Measurements from ENCODE around the gene ABI3.

The ABI3 gene

DNA sequence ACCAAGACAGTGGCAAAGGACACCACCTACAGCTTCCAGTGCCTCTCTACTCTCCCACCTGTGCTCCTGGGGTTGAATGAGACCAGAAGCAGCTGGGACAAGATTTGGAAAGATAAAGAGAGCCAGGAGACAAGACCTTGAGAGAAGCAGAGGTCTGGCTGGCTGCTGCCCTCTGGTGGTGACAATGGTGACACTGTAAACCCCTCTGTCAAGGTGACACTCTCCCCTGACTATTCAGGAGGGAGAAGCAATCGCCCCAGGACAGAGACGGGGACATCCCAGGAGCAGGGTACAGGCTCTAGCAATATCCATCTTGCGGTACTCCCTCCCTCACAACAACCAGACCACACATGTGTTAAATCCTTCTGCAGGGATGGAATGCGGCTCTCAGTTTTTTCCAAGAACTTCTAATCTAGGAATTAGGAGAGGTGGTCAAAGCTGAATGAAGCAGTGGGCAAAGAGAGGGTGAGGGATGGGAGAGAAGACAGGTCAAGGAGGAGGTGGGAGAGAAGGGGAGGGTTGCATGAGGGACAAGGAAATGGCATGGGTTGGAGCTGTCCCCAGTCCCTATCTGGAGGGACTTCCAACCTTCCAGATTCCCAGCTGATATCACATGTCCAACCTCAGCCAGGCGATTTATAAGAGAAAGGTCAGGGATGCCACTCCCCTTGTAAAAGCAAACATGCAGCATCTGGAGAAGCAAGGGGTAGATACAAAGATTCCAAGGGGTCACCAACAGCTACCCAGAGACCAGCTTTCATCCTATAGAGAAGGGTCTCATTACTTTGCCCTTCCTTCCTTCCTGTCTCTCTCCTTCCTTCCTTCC lies 17.1 kb downstream of the ABI3 start:
- Histone ChIP-seq H3K4me1 (ENCODE audit: insufficient read depth, low read length) (peaks cover 18% of the 10 kb centered on the region), H3K9ac (ENCODE audit: low read length) (no peak overlapping the region), H3K36me3 (ENCODE audit: insufficient read depth, low read length) (no peaks in the 10 kb centered on the region), H3K27ac (ENCODE audit: low read depth, low read length) (no peak overlapping the region), H3K27me3 (ENCODE audit: control insufficient read depth in 1 of 2, insufficient read depth in 2 of 2, low read length in 2 of 2) (peaks cover 40 to 56% of the 10 kb centered on the region in 2 donors), H3K4me3 (ENCODE audit: low read depth in 1 of 2, low read length in 2 of 2) (no peak overlapping the region), H3K9me3 (ENCODE audit: low read length) (no peaks in the 10 kb centered on the region)

DNA sequence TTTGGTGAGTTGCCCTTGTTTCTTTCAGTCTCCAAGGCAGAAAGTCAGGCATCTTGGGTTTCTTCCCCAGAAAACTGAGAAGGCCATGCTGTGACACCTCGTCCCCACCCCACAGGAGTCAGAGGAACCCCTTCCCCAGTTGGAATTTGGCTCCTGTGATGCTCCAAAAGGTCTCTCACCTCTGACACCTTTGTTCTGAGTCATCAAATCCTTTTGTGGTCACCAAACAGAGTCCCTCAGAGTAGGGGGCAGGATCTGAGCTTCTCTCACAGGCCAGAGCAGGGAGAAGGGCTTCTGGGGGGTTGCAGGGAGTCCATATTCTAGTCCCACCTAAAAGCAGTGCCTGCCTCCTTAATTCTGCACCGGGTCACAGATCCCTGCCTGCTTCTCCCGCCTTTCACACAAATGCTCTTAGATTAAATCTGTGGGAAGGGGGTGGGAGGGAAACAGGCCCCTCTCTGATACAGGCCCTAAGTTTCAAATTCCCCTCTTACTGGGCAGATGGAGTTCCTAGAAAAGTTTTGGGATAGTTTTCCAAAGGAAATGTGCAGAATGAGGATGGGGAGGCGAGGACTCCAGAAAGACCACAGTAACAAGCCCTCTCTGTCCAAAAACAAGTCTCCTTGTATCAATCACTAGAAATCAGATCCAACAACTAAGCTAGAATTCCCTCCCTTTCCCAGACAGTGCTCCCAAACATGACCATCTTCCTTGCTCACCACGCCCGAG lies 18.7 kb downstream of the ABI3 start:
- Histone ChIP-seq H3K9me3 (ENCODE audit: low read length) (no peaks in the 10 kb centered on the region), H3K27ac (ENCODE audit: low read depth, low read length) (no peak overlapping the region), H3K4me3 (ENCODE audit: low read depth in 1 of 2, low read length in 2 of 2) (no peak overlapping the region), H3K9ac (ENCODE audit: low read length) (no peak overlapping the region), H3K36me3 (ENCODE audit: insufficient read depth, low read length) (no peaks in the 10 kb centered on the region), H3K27me3 (ENCODE audit: control insufficient read depth in 1 of 2, insufficient read depth in 2 of 2, low read length in 2 of 2) (peaks cover 28 to 40% of the 10 kb centered on the region in 2 donors), H3K4me1 (ENCODE audit: insufficient read depth, low read length) (peaks cover 7% of the 10 kb centered on the region)

DNA sequence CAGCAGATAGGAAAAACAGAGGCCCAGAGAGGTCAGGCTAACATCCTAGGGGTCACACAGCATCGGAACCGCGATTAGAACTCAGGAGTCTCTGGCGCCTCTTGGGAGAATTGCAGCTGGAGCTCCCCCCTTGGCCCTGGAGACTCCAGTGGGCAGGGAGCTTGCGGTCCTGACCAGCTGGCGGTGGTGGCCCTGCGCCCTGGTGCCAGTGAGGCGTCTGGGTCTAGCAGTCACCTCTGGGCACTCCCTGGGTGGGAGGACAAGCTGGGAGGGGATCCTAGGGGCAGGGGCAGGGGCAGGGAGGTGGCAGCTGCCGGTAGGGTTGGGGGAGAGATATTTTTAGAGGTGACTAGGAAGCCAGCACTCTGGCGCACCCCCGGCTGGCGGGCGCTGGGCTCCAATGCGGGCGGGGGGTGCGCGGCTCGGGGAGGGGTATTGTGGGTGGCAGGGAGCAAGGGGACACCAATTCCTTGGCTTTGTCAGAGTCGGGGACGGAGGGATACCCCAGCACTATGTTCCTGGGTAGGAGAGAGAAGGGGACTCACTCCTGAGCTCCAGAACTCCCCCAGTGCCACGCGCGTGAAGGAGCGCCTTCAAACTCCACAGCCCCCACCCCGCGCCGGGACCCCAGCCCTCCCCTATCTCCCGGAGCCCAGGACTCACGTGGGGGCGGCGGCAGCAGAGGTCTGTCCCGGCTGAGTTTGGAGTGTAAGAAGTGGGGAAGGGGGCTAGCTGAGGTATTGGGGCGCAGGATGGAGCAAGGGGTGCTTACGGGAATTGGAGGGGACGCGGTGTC lies 19.5 kb downstream of the ABI3 start:
- Histone ChIP-seq H3K27ac (ENCODE audit: low read depth, low read length) (no peak overlapping the region), H3K9ac (ENCODE audit: low read length) (no peak overlapping the region)

DNA sequence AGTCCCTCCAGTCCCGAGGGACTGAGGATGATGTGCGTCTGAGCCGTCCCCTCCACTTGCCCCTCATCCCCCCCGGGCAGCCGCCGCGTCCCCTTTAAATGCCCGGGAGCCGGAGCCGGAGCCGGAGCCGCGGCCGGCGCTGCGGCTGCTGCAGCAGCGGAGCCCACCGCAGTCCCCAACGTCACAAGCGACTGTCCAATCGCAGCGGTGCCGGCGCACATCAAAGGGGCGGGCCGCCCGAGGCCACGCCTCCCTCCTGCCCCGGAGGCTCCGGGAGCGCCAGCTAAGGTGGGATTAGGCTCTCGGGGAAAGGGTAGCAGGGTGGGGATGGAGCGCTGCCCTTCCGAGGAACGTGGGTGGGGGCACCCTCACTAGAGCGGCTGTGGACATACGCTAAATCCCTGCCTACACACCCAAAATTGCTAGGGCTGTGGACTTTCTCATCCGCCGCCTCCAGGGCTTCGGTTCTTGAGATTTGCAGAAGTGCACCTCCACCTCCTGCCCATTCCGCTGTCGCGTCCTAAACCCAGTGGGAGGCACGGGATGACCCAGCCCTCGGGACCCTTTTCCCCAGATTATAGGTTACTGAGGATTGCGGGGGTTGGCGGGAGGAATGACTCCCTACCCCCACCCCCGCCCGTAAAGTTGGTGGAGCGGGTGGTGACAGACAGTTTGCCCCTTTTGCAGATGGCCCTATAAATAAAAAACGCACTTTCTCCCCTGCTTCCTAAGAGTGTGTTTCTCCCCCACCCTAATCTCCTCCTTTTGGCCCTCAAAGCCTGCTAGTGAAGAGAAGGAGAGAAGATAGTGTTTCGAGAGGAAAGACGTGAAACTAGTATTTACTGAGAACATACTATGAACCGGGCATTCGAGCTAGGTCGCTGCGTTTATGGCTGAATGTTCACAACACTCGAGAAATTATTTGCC lies 20.4 kb downstream of the ABI3 start, which contains the start of gene PHOSPHO1:
PHOSPHO1 (minus strand) TSS at position 152 of the 927 bp plus-strand sequence. CDS start 4,096 bp downstream, outside the sequence.
- Histone ChIP-seq H3K4me3 (ENCODE audit: low read depth in 1 of 2, low read length in 2 of 2) (peak within 1 kb of the TSS; percentile 67 to 87), H3K27me3 (ENCODE audit: control insufficient read depth in 1 of 2, insufficient read depth in 2 of 2, low read length in 2 of 2) (peaks cover 14 to 24% of the 10 kb centered on the region in 2 donors), H3K27ac (ENCODE audit: low read depth, low read length) (no peak within 1 kb of the TSS)

More for the DNA sequence above, 19.5 kb downstream of the ABI3 start:
- Histone ChIP-seq H3K4me1 (ENCODE audit: insufficient read depth, low read length) (peaks cover 6% of the 10 kb centered on the region), H3K9me3 (ENCODE audit: low read length) (no peaks in the 10 kb centered on the region), H3K36me3 (ENCODE audit: insufficient read depth, low read length) (no peaks in the 10 kb centered on the region), H3K27me3 (ENCODE audit: control insufficient read depth in 1 of 2, insufficient read depth in 2 of 2, low read length in 2 of 2) (peaks cover 23 to 33% of the 10 kb centered on the region in 2 donors), H3K4me3 (ENCODE audit: low read depth in 1 of 2, low read length in 2 of 2) (peak overlapping the region; percentile 67 to 87)

DNA sequence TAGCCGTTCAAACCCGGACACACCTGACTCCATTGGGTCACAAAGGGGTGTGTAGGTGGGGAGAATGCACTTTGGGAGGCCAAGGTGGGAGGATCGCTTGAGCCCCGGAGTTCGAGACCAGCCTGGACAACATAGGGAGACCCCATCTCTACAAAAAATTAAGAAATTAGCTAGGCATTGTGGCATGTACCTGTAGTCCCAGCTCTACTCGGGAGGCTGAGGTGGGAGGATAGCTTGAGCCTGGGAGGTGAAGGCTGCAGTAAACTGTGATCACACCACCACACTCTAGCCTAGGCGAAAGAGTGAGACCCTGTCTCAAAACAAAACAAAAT lies 21.0 kb downstream of the ABI3 start:
- H3K27me3 ChIP-seq (ENCODE audit: control insufficient read depth in 1 of 2, insufficient read depth in 2 of 2, low read length in 2 of 2) = peaks cover 8 to 18% of the 10 kb centered on the region in 2 donors
- H3K36me3 ChIP-seq (ENCODE audit: insufficient read depth, low read length) = no peaks in the 10 kb centered on the region
- H3K4me3 ChIP-seq (ENCODE audit: low read depth in 1 of 2, low read length in 2 of 2) = peak overlapping the region in 1 of 2 donors; percentile 67
- H3K9ac ChIP-seq (ENCODE audit: low read length) = no peak overlapping the region
- H3K4me1 ChIP-seq (ENCODE audit: insufficient read depth, low read length) = peaks cover 6% of the 10 kb centered on the region
- H3K9me3 ChIP-seq (ENCODE audit: low read length) = no peaks in the 10 kb centered on the region
- no peak overlapping the region for H3K27ac ChIP-seq (ENCODE audit: low read depth, low read length)

More for the DNA sequence above, 20.4 kb downstream of the ABI3 start, which contains the start of gene PHOSPHO1:
- Histone ChIP-seq H3K9me3 (ENCODE audit: low read length) (no peaks in the 10 kb centered on the region), H3K4me1 (ENCODE audit: insufficient read depth, low read length) (peaks cover 6% of the 10 kb centered on the region), H3K36me3 (ENCODE audit: insufficient read depth, low read length) (no peaks in the 10 kb centered on the region), H3K9ac (ENCODE audit: low read length) (peak within 1 kb of the TSS; percentile 30)

DNA sequence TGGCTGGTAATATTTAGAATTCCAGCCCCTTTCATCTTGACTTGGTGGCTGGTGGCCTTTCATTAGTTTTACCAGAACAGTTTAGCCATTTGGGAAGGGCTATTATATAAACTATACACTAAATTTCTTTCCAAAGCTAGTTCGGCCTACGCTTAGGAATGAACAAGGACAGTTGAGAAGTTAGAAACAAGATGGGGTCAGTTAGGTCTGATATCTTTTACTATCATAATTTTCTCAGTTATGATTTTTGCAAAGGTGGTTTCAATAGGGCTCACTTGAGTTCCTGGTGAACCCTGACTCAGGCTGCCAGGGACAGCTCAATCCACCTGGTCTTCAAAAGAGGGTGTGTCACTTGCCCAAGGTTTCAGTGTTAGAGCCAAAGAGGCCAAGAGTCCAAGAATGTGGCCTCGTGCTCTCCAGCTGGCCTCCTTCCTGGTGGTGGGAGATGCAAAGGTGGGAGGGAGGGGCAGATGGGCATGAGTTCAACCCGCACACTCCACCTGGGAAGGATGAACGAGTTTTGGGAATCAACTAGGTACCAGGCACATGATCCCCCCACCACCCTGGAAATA lies 24.1 kb downstream of the ABI3 start:
- Histone ChIP-seq H3K9ac (ENCODE audit: low read length) (no peak overlapping the region), H3K4me1 (ENCODE audit: insufficient read depth, low read length) (peaks cover 3% of the 10 kb centered on the region), H3K4me3 (ENCODE audit: low read depth in 1 of 2, low read length in 2 of 2) (no peak overlapping the region), H3K36me3 (ENCODE audit: insufficient read depth, low read length) (no peaks in the 10 kb centered on the region), H3K27me3 (ENCODE audit: control insufficient read depth in 1 of 2, insufficient read depth in 2 of 2, low read length in 2 of 2) (peaks cover under 1 to 3% of the 10 kb centered on the region in 2 donors), H3K9me3 (ENCODE audit: low read length) (no peaks in the 10 kb centered on the region), H3K27ac (ENCODE audit: low read depth, low read length) (no peak overlapping the region)

DNA sequence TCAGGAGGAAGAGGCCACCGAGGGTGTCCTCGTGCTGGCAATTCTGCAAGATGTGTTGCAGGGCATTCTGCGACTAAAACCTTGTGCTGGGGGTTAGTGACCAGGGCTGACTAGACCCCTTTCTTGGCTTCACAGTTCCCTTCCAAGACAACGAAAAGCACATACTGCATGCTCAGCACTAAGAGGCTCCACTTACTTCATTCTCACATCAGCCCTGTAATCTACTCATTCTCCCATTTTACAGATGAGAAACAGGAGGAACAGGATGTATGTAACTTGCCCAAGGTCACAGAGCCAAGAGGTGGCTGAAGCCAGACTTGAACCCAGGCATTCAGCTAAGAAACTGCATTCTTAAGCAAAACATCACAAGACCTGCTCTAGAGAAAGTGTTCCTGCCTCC lies 25.4 kb downstream of the ABI3 start:
- no peaks in the 10 kb centered on the region for H3K27me3 ChIP-seq (ENCODE audit: control insufficient read depth in 1 of 2, insufficient read depth in 2 of 2, low read length in 2 of 2)
- no peaks in the 10 kb centered on the region for H3K36me3 ChIP-seq (ENCODE audit: insufficient read depth, low read length)
- no peaks in the 10 kb centered on the region for H3K9me3 ChIP-seq (ENCODE audit: low read length)
- H3K9ac ChIP-seq (ENCODE audit: low read length) = no peak overlapping the region
- H3K4me3 ChIP-seq (ENCODE audit: low read depth in 1 of 2, low read length in 2 of 2) = no peak overlapping the region
- H3K4me1 ChIP-seq (ENCODE audit: insufficient read depth, low read length) = no peaks in the 10 kb centered on the region
- no peak overlapping the region for H3K27ac ChIP-seq (ENCODE audit: low read depth, low read length)

DNA sequence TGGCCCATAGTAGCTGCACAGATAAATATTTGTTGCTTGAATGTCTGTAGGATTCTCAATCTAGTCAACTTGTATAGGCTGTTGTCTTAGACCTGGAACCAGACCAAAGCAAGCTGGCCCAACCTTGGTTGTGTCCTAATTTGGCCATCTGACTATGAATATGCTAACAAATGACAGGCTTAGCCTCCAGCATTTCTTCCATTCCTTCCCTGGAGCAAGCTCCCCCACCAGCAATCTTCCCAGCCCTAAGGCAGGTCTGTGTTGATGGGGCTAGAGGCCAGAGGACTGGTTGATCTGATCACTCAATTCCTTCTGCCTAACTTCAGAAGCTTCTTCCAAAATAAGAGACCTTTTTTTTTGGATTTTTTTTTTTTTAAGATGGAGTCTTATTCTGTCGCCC lies 29.5 kb downstream of the ABI3 start:
- no peaks in the 10 kb centered on the region for H3K36me3 ChIP-seq (ENCODE audit: insufficient read depth, low read length)
- no peak overlapping the region for H3K4me3 ChIP-seq (ENCODE audit: low read depth in 1 of 2, low read length in 2 of 2)
- H3K4me1 ChIP-seq (ENCODE audit: insufficient read depth, low read length) = no peaks in the 10 kb centered on the region
- H3K9ac ChIP-seq (ENCODE audit: low read length) = no peak overlapping the region
- H3K9me3 ChIP-seq (ENCODE audit: low read length) = no peaks in the 10 kb centered on the region
- no peak overlapping the region for H3K27ac ChIP-seq (ENCODE audit: low read depth, low read length)
- H3K27me3 ChIP-seq (ENCODE audit: control insufficient read depth in 1 of 2, insufficient read depth in 2 of 2, low read length in 2 of 2) = no peaks in the 10 kb centered on the region

DNA sequence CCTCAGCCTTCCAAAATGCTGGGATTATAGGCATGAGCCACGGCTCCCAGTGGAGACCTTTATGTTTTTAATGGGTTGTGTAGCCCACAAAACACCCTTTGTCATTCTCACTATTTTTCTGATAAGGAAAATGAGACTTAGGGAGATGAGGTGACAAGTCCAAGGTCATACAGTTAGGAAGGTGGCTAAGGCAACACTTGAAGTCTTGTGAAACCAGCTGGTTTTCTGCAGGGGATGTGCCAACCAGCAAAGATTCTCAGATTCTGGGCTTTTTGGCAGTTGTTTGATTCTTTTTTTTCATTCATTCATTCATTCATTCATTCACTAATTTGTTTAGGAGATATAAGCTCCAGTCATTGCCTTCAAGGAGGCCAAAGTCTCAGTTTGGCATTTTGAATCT lies 30.1 kb downstream of the ABI3 start:
- no peak overlapping the region for H3K9ac ChIP-seq (ENCODE audit: low read length)
- H3K36me3 ChIP-seq (ENCODE audit: insufficient read depth, low read length) = no peaks in the 10 kb centered on the region
- no peak overlapping the region for H3K27ac ChIP-seq (ENCODE audit: low read depth, low read length)
- H3K27me3 ChIP-seq (ENCODE audit: control insufficient read depth in 1 of 2, insufficient read depth in 2 of 2, low read length in 2 of 2) = no peaks in the 10 kb centered on the region
- H3K4me3 ChIP-seq (ENCODE audit: low read depth in 1 of 2, low read length in 2 of 2) = no peak overlapping the region
- no peaks in the 10 kb centered on the region for H3K4me1 ChIP-seq (ENCODE audit: insufficient read depth, low read length)
- H3K9me3 ChIP-seq (ENCODE audit: low read length) = no peaks in the 10 kb centered on the region

DNA sequence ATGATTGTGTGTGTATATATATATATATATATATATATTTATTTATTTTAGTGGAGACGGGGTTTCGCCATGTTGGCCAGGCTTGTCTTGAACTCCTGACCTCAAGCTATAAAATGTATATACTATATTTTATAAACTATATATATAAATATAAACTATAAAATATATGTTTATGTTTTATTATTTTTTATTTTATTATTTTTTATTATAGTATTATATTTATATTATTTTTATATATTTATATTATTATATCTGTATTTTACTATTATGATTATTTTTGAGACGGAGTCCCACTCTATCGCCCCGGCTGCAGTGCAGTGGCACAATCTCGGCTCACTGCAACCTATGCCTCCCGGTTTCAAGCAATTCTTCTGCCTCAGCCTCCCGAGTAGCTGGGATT lies 30.5 kb downstream of the ABI3 start:
- no peaks in the 10 kb centered on the region for H3K27me3 ChIP-seq (ENCODE audit: control insufficient read depth in 1 of 2, insufficient read depth in 2 of 2, low read length in 2 of 2)
- no peaks in the 10 kb centered on the region for H3K36me3 ChIP-seq (ENCODE audit: insufficient read depth, low read length)
- no peak overlapping the region for H3K9ac ChIP-seq (ENCODE audit: low read length)
- no peaks in the 10 kb centered on the region for H3K9me3 ChIP-seq (ENCODE audit: low read length)
- no peak overlapping the region for H3K27ac ChIP-seq (ENCODE audit: low read depth, low read length)
- H3K4me1 ChIP-seq (ENCODE audit: insufficient read depth, low read length) = no peaks in the 10 kb centered on the region
- H3K4me3 ChIP-seq (ENCODE audit: low read depth in 1 of 2, low read length in 2 of 2) = no peak overlapping the region
